Central memory CD4-positive, alpha-beta T cell (primary cell): ENCODE measurements around the gene AHCTF1.

Experiments
- DNase-seq: peaks from one replicate; pipeline ENCODE4 v3.0.0; 2022
- total RNA-seq, 3 experiments: gene quantifications; one replicate each; lab custom pipeline; 2026; lab: John Stamatoyannopoulos, UW

Gene AHCTF1, protein sequence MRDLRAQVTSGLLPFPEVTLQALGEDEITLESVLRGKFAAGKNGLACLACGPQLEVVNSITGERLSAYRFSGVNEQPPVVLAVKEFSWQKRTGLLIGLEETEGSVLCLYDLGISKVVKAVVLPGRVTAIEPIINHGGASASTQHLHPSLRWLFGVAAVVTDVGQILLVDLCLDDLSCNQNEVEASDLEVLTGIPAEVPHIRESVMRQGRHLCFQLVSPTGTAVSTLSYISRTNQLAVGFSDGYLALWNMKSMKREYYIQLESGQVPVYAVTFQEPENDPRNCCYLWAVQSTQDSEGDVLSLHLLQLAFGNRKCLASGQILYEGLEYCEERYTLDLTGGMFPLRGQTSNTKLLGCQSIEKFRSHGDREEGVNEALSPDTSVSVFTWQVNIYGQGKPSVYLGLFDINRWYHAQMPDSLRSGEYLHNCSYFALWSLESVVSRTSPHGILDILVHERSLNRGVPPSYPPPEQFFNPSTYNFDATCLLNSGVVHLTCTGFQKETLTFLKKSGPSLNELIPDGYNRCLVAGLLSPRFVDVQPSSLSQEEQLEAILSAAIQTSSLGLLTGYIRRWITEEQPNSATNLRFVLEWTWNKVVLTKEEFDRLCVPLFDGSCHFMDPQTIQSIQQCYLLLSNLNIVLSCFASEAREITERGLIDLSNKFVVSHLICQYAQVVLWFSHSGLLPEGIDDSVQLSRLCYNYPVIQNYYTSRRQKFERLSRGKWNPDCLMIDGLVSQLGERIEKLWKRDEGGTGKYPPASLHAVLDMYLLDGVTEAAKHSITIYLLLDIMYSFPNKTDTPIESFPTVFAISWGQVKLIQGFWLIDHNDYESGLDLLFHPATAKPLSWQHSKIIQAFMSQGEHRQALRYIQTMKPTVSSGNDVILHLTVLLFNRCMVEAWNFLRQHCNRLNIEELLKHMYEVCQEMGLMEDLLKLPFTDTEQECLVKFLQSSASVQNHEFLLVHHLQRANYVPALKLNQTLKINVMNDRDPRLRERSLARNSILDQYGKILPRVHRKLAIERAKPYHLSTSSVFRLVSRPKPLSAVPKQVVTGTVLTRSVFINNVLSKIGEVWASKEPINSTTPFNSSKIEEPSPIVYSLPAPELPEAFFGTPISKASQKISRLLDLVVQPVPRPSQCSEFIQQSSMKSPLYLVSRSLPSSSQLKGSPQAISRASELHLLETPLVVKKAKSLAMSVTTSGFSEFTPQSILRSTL (N-terminal part only)
- total RNA-seq = 164 to 185 (median 171) reads per million in 3 experiments

DNA sequence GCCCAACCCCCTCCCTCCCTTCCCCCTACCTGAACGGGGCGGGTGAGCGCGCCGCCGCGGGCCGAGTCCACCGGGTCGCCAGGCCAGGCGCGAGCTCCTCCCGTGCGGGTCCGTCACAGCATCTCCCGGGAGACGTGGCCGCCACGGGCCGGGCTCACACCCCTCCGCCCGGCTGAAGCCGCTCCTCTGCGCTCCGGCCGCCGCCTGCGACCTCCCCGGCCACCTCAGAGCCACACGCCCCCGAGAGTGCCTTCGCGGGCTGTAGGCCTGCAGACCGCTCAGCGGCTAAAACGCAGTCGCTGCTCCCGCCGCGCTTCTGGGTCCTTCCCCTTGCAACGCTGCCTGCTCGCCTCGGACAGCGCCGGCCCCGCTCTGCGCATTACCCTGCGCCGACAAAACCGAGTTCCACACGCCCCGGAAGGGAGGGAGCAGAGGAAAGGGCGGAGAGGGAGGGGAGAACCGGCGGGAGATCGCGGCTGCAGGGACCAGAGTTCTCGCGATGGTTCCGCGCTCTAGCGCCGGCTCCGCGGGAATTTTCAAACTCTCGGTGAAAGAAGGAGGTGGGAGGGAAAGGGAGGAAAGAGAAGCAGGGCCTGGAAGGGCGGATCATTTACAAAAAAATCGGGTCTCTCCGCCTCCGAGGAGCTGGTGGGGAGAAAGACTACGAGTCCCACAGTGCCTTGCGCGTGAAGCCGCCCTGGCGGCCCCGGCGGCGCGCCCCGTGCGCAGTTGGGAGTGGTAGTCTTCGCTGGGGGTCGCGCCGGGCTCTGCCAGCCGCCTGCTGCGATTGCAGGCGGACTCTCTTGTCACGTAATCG lies at the start of gene AHCTF1:
Gene AHCTF1, minus strand, starts transcription at position 400 of the 817 bp plus-strand sequence. CDS start 13,578 bp downstream, outside the sequence.
- peak; percentile 96 for DNase-seq

DNA sequence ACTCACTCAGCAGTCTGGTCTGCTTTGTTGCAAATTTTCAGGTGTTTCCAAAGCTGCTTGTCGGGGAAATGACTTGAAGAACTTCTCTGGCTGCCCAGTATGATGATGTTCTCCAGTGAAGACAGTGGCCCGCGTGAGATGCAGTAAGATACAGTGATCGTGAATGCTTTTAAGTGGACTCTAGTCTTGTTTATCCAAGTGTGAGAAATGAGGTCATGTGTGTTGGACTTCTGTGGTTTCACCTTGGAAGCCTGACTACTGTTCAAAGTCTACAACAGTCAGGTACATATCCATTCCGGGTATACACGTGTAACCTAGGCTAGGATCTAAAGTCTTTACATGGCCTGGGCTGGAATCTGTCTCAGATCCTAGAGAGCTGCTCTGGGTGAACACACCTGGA lies 47.0 kb upstream of the AHCTF1 start:
- DNase-seq = no peak

GRCh38 chr1:246978281-246978680 lies 46.5 kb upstream of the AHCTF1 start:
- no peak for DNase-seq

- no peak for DNase-seq
Measured at GRCh38 chr1:246971969-246972368, 40.2 kb upstream of the AHCTF1 start.

DNA sequence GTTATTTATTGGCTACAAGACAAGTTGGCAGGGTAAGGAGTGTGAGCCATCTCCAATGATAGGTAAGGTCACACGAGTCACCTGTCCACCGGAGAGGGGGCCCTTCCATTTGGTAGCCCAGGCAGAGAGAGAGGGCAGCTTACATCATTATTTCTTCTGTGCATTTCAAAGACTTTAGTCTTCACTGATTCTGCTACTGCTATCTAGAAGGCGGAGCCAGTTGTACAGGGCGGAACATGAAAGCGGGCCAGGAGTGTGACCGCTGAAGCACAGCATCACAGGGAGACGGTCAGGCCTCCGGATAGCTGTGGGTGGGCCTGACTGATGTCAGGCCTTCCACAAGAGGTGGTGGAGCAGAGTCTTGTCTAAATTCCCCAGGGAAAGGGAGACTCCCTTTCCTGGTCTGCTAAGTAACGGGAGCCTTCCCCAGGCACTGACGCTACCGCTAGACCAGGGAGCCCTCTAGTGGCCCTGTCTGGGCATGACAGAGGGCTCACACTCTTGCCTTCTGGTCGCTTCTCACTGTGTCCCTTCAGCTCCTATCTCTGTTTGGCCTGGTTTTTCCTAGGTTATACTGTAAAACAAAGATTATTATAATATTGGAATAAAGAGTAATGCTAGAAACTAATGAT lies 39.5 kb upstream of the AHCTF1 start:
- peak; percentile 8 for DNase-seq

GRCh38 chr1:246969621-246970020 lies 37.9 kb upstream of the AHCTF1 start:
- DNase-seq = no peak

DNA sequence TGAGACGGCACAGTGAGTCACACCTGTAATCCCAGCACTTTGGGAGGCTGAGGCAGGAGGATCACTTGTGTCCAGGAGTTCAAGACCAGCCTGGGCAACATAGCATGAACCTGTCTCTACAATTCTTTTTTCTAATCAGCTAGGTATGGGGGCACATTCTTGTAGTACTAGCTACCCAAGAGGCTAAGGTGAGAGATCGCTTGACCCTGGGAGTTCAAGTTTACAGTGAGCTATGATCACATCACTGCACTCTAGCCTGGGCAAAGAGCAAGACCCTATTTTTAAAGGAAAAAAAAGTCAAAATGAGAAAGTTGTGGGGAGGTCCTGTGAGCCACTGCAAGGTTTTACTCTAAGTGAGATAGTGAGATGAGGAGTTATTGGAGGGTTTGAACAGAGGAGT lies 34.8 kb upstream of the AHCTF1 start:
- DNase-seq = no peak

DNA sequence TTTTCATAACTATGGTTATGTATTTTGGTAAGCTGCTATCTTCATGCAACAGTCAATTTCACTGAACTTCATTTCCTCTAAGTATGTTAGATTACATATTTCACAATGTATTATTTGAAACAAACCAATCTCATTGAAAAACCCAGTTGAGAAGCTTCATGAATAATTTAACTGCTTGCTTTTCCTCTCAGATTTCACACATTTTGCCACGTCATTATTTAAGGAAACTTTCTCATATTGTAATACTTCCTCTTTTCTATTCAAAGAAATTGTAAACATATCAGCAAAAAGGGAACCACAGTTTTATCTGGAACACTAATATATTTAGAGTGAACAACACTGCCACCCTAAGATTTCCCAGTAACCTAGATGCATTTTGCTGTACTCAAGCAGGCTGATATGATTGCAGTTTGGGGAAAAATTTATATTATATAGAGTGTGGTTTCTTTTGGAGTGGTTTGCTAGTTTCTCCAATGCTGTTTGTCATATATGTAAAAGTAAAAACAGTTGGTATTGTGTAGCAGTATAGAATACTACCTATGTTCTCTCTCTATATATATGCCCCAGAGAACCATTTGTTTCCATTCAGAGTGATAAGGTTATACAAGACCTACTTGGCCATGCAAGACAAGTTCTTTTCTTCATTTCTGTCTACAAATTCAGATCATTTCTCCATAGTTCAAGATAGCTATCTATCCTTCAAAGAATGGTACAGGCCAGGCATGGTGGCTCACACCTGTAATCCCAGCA lies 28.4 kb upstream of the AHCTF1 start:
- no peak for DNase-seq

DNA sequence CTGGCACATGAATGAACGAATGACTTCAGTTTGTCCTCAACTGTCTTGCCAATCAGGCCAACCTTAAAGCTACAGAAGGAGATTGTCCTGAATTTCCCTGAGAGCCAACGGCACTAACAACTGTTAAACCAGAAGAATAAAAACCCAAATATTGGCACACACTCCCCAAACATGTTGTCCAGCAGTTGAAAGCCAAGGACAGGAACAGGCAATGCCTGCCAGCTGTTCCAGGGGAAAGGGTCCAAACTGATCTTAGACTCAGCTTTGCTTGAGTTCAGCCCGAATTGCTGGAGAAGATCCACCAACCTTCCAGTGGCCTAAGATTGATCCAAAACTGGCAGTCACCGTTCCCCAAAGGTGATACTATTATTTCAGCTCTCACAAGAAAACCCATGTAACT lies 22.4 kb upstream of the AHCTF1 start:
- no peak for DNase-seq

GRCh38 chr1:246951413-246951812 lies 19.7 kb upstream of the AHCTF1 start:
- DNase-seq = no peak

- DNase-seq = no peak
Measured at GRCh38 chr1:246949956-246950355, 18.2 kb upstream of the AHCTF1 start.

DNA sequence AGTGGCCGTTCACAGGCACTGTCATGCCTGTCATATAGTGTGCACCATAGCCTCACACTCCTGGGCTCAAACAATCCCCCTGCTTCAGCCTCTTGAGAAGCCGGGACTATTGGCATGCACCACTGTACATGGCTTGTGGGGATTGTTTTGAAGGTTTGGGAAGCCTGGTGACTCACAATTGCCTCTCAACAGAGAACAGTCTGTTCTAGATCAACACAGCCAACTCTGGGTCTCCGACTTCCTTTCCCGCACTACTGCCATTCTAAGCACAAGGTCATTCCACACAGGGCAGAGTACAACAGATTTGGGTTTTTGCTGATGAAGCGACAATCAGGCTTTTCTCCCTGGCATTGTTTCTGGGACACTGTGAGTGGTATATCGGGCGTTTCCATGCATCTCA lies 15.5 kb upstream of the AHCTF1 start:
- DNase-seq = no peak

GRCh38 chr1:246946366-246946765 lies 14.6 kb upstream of the AHCTF1 start:
- DNase-seq = no peak

GRCh38 chr1:246934765-246935164 lies 3.0 kb upstream of the AHCTF1 start:
- DNase-seq = no peak

DNA sequence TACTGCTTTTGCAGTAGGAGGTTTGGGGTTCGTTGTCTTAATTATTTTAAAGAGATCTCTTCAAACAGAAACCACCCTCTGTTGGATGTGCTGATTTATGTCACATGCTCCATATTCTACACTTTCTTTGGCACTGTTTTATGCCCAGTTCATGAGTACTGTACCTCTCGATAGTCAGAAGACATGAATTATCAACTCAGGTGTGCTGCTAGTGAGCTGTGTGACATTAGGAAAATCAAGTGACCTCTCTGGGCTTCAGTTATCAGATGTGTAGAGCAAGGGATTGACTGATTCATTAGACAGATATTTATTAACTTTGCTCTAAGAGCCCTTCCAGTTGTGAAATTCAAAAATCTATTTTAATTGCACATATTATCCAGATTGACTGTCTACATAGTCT lies 2.1 kb upstream of the AHCTF1 start:
- no peak for DNase-seq

DNA sequence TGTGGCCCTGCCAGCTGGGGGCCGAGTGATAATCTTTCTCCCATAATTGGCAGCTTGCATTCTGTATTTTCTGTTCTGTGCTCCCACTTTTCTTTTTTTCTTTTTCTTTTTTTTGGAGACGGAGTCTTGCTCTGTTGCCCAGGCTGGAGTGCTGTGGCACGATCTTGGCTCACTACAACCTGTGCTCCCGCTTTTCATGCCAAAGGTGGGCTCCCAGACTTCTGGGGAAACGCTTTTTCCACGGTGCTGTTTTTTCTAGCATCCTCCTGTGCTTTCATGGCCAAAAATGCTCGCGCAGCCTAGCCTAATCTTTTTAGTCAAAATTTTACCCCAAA lies 585 bp upstream of the AHCTF1 start:
- DNase-seq = no peak

- peak; percentile 59 for DNase-seq
Measured at GRCh38 chr1:246930830-246931548, 759 bp downstream of the AHCTF1 start.

- DNase-seq = no peak
Measured at GRCh38 chr1:246925997-246926626, 5.6 kb downstream of the AHCTF1 start.

GRCh38 chr1:246923900-246924299 lies 7.8 kb downstream of the AHCTF1 start:
- no peak for DNase-seq

- no peak for DNase-seq
Measured at GRCh38 chr1:246923482-246923881, 8.3 kb downstream of the AHCTF1 start.
